Activated B cell treated with CpG ODN at 0.5 μM for 24 hours (primary cell): ENCODE data around the gene CA9. TPM values are rescaled to one million over a fixed set of nuclear protein-coding genes. Genes with fewer than 3 reads are reported as not detected.

Experiments used
- ATAC-seq: fragments of 200-7000 bp; cut with Tn5 transposase; one replicate; pipeline ENCODE4 v1.10.0; 2021; ENCODE audit warnings: low read depth, mild to moderate bottlenecking, moderate library complexity
- CTCF ChIA-PET: fragments of 350-600 bp; sonication (Branson Sonifier 250); formaldehyde crosslinking; loops from one replicate; lab custom pipeline; 2021; ENCODE audit warnings: antibody characterized with exemption; lab: Charles Lee
- POLR2A ChIA-PET: fragments of 350-600 bp; sonication (Branson Sonifier 250); formaldehyde crosslinking; loops from one replicate; lab custom pipeline; 2021; ENCODE audit warnings: antibody characterized with exemption; lab: Charles Lee
- DNase-seq: peaks from one replicate; pipeline ENCODE4 v3.0.0; 2022
- H3K27ac Mint-ChIP-seq: one replicate; pipeline ENCODE4 v1.8.0; 2020; ENCODE audit warnings: mixed read lengths
- H3K27me3 Mint-ChIP-seq: one replicate; pipeline ENCODE4 v1.8.0; 2021; ENCODE audit warnings: mixed read lengths
- H3K36me3 Mint-ChIP-seq: one replicate; pipeline ENCODE4 v1.8.0; 2021; ENCODE audit warnings: low read depth, mixed read lengths
- H3K4me1 Mint-ChIP-seq: one replicate; pipeline ENCODE4 v1.8.0; 2021; ENCODE audit warnings: mixed read lengths
- H3K4me3 Mint-ChIP-seq: one replicate; pipeline ENCODE4 v1.8.0; 2020; ENCODE audit warnings: mild to moderate bottlenecking, mixed read lengths
- H3K9me3 Mint-ChIP-seq: one replicate; pipeline ENCODE4 v1.8.0; 2020; ENCODE audit warnings: mixed read lengths
- CTCF ChIP-seq: fragments of 200-600 bp; IDR thresholded peaks from one replicate; pipeline ENCODE4 v1.8.0; 2022; ENCODE audit warnings: antibody characterized with exemption, mild to moderate bottlenecking
- intact Hi-C: fragments of 100-400 bp; cut with micrococcal nuclease; formaldehyde crosslinking; loops from one replicate; pipeline ENCODE4 v1.15.1; 2024
- total RNA-seq: library from RNA; stranded (reverse); gene quantifications from 2 replicates; pipeline ENCODE4 v1.2.3, GENCODE V29; 2022

CA9 gene
- total RNA-seq, 1 donor from 2014 or later = not detected

- H3K27me3 Mint-ChIP-seq = peaks cover 3% of the 10 kb centered on the region
- H3K4me1 Mint-ChIP-seq = peaks cover 80% of the 10 kb centered on the region
- no peaks in the 10 kb centered on the region for H3K9me3 Mint-ChIP-seq
- peak overlapping the region; percentile 53 for H3K27ac Mint-ChIP-seq
- ChIA-PET CTCF (no interaction called here), POLR2A (interaction anchor here (0.7 to 18.0 kb wide), 3 partner anchors 9 to 66 kb away, joined by 3 to 549 read pairs (median 8); partner anchors contain the start of gene CD72)
- H3K4me3 Mint-ChIP-seq = no peak overlapping the region
- peaks cover 2% of the 10 kb centered on the region for H3K36me3 Mint-ChIP-seq
- intact Hi-C loops = no loop called here
- DNase-seq (no peak), ATAC-seq (no peak)
- no peak for TF ChIP-seq CTCF
These were observed 20.9 kb upstream of the CA9 start for GRCh38 chr9:35652829-35653209.

- no peak overlapping the region for H3K4me3 Mint-ChIP-seq
- intact Hi-C loops = no loop called here
- peaks cover 5% of the 10 kb centered on the region for H3K27me3 Mint-ChIP-seq
- POLR2A ChIA-PET = interaction anchor here (0.6 to 18.0 kb wide), 5 partner anchors 10 to 104 kb away, joined by 3 to 549 read pairs (median 5); partner anchors contain the start of gene CD72
- CTCF ChIA-PET = interaction anchor here (1.3 kb wide), 1 partner anchor 173 kb away, joined by 4 read pairs; no protein-coding TSS in a partner anchor
- peaks cover 75% of the 10 kb centered on the region for H3K4me1 Mint-ChIP-seq
- ATAC-seq (no peak), DNase-seq (no peak)
- TF ChIP-seq CTCF = no peak
- peaks cover 4% of the 10 kb centered on the region for H3K36me3 Mint-ChIP-seq
- H3K27ac Mint-ChIP-seq = peak overlapping the region; percentile 68
- no peaks in the 10 kb centered on the region for H3K9me3 Mint-ChIP-seq
These were observed 20.1 kb upstream of the CA9 start for GRCh38 chr9:35653611-35654010.

GRCh38 chr9:35656348-35656747, 17.4 kb upstream of the CA9 start:
- ChIA-PET CTCF (interaction anchor here (1.0 to 12.0 kb wide), 4 partner anchors 9 to 41 kb away, joined by 3 to 127 read pairs (median 38); partner anchors contain the start of gene CD72), POLR2A (interaction anchor here (1.1 to 18.0 kb wide), 6 partner anchors 9 to 71 kb away, joined by 3 to 549 read pairs (median 27); partner anchors contain the start of genes ARHGEF39, CD72 and TESK1)
- intact Hi-C loops = loop anchor here (2.0 kb wide), 1 partner anchor 540 kb away; no protein-coding TSS in a partner anchor
- ATAC-seq (no peak), DNase-seq (no peak)
- Mint-ChIP-seq H3K9me3 (no peaks in the 10 kb centered on the region), H3K27ac (peak overlapping the region; percentile 99), H3K27me3 (peaks cover 5% of the 10 kb centered on the region), H3K4me3 (peak overlapping the region; percentile 88), H3K4me1 (peaks cover 76% of the 10 kb centered on the region), H3K36me3 (peaks cover 29% of the 10 kb centered on the region)
- no peak for TF ChIP-seq CTCF

- H3K4me1 Mint-ChIP-seq = peaks cover 74% of the 10 kb centered on the region
- CTCF ChIA-PET = interaction anchor here (1.0 to 12.0 kb wide), 10 partner anchors 10 to 100 kb away, joined by 3 to 127 read pairs (median 7); partner anchors contain the start of genes CD72, CREB3, TESK1 and TLN1
- H3K36me3 Mint-ChIP-seq = peaks cover 32% of the 10 kb centered on the region
- intact Hi-C loops = loop anchor here (1.0 to 2.0 kb wide), 5 partner anchors 8 to 540 kb away; partner anchors contain the start of gene ARHGEF39
- peak overlapping the region; percentile 88 for H3K4me3 Mint-ChIP-seq
- no peak for TF ChIP-seq CTCF
- DNase-seq = no peak
- peak overlapping the region; percentile 99 for H3K27ac Mint-ChIP-seq
- POLR2A ChIA-PET = interaction anchor here (0.6 to 18.0 kb wide), 17 partner anchors 8 to 172 kb away, joined by 3 to 549 read pairs (median 6); partner anchors contain the start of genes ARHGEF39, CD72, CREB3 and FAM221B
- H3K27me3 Mint-ChIP-seq = peaks cover 5% of the 10 kb centered on the region
- H3K9me3 Mint-ChIP-seq = no peaks in the 10 kb centered on the region
- ATAC-seq = peak; percentile 3
These were observed 16.7 kb upstream of the CA9 start for GRCh38 chr9:35656831-35657545.
